GM19468 (cell line): ENCODE results near the gene MCTS1.
"Not testable (repeated sequence)": the region's sequence is repeated elsewhere in the genome, so short reads cannot be mapped to it uniquely, and the experiment has no call there.

ENCODE experiments used
- ATAC-seq: cut with Tn5 transposase; IDR thresholded peaks from one replicate; pipeline ENCODE4 v1.9.1; 2021; ENCODE audit warnings: mild to moderate bottlenecking, moderate library complexity, moderate number of reproducible peaks; ENCODE audit not compliant: unreplicated experiment; ENCODE audit errors: extremely low read depth

MCTS1 gene, protein sequence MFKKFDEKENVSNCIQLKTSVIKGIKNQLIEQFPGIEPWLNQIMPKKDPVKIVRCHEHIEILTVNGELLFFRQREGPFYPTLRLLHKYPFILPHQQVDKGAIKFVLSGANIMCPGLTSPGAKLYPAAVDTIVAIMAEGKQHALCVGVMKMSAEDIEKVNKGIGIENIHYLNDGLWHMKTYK

DNA sequence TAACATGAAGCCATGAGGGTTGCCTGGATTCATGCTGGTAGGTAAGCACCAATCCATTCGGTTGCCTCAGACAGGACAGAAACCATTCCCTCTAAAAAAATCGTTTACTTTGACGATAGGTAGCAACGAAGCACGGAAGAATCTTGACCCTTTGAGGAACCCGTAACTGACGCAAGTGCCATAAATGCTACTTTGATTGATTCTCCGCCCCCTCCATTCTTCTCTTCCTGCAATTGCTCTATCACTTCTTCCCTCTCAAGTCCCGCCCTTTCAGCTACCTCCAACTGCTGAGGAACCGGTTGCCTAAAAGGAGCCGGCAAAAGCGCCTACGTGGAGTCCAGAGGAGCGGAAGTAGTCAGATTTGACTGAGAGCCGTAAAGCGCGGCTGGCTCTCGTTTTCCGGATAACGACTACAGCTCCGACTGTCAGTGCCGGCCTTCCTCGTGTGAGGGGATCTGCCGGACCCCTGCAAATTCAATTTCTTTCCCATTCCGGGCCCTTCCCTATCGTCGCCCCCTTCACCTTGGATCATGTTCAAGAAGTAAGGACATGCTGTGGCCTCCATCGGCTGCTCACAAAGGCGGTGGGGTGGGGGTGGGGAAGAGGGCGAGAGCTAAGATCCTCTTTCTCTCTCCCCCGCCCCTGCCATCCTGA lies at the start of gene MCTS1:
Gene MCTS1 (plus strand): TSS at position 395 of the 654 bp plus-strand sequence. CDS start 136 bp downstream, at position 531.
- ATAC-seq, result peak; percentile 60

DNA sequence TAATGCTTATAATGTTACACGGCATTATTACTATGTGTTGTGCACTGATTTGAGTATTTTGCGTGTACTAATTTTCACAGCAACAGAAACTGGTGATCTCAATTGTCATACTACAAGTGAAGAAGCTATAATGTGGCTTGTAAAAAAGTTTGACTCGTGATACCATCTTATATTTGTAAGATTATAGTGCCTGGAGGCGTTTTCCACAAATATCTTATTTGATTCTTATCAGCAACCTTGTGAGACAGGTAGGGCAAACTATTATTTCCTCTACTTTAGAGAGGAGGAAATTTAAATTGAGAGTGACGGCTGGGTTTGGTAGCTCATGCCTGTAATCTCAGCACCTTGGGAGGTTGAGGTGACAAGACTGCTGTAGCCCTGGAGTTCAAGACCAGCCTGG lies 47.6 kb upstream of the MCTS1 start:
- no peak for ATAC-seq

DNA sequence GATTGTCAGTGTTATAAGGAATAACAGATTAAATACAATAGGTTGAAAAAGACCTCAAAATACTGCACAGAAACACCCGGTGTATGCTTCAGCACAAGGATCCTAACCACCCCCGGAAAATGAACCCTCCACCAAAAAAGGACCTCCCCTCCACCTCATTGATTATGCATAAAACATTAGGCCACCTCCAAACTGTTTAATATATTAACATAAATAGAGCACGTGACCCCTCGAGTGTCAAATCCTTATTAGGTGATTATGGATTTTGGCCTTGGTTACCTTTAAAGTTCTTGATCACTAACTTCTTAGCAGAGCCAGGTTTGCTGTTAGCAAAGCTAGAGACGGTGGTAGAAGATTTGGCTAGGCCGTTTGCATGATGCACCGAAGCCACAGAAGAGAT lies 44.1 kb upstream of the MCTS1 start:
- no peak for ATAC-seq

GRCh38 chrX:120560405-120560841 lies 43.5 kb upstream of the MCTS1 start:
- no peak for ATAC-seq

GRCh38 chrX:120560842-120561633 lies 42.9 kb upstream of the MCTS1 start, which contains the start of gene CUL4B:
TSS of gene CUL4B (minus strand) at chrX:120560962. CDS start at chrX:120560638, 324 bp downstream.
- no peak for ATAC-seq

- ATAC-seq, result no peak
These were observed 42.0 kb upstream of the MCTS1 start for GRCh38 chrX:120561634-120562568.

- ATAC-seq, result no peak
These were observed 41.4 kb upstream of the MCTS1 start for GRCh38 chrX:120562569-120562926.

DNA sequence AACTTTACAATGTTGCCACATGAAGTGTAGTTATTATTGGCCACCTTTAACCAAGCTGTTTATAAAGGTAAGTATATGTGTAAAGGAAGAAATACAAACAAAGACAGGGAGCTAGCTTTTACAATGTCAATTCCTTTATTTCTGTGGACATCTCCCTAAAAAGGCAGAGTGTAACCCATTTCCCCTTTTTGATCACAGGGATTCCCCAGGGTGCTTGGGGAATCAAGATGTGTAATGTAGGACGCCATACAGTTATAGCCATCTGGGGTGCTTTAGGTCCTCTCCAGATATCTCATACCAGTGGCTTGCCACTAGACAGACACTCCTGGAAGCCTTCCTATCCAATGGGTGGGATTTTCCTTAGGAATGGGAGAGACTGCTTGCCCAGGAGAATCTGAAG lies 39.0 kb upstream of the MCTS1 start:
- no peak for ATAC-seq

- no peak for ATAC-seq
These were observed 37.1 kb upstream of the MCTS1 start for GRCh38 chrX:120566817-120567216.

DNA sequence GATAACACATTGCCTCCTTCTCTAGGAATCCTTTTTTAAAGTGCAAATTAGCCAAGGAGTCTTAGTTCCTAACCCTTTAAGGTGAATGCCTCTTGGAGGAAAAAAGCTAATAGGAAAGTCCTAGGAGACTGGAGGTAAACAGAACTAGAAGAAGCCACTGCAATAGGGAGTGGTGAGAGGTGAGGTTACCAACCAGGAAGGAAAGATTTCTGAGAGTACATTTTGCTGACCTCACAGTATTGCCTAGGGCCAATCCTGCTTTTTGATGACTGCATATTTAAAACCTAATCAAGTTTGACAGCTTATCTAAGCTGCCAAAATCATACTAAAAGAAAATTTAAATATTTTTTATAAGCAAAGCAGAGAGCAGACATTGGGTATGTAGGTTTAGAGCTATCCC lies 35.9 kb upstream of the MCTS1 start:
- no peak for ATAC-seq

DNA sequence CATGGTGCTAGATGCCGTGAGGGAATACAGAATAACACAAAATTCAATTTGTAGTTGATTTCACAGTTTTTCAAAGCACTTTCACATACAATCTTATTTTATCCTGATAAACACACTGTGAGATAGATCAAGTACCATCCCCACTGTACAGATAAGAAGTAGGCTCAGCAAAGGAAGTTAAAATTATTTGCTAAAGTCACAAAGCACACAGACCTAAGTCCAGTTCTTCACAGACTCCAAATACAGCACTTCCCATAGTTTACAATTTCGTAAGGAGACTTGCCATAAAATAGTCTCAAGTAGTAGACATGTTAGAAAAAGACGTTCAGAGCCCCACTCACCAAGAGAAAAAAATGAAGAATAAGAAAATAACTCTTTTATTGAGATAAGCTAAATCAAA lies 35.3 kb upstream of the MCTS1 start:
- ATAC-seq, result no peak

DNA sequence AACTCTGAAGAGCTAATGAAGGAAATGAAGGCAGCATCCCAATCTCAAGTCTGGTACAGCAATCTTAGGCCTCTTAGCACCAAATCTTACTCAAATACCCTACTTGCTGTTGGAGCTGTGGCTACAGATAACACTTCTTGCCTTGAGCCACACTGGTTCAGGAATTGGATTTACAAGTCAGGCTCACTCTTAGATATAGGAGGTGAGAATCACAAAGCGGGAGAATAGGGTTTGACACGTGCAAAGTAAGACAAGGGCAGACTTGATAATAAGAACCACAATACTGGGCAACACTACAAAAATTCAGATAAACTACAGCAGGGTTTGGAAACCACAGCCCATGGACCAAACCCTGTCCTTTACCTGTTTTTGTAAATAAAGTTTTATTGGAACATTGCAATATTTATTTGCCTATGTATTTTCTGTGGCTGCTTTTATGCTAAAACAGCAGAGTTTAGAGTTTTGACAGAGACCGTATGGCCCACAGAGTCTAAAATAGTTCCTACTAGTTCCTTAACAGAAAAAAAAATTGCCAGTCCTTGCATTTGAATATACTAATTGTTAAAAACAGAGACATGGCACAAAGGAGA lies 33.8 kb upstream of the MCTS1 start:
- ATAC-seq, result no peak

GRCh38 chrX:120573806-120574205 lies 30.1 kb upstream of the MCTS1 start:
- ATAC-seq, result not testable (repeated sequence)

DNA sequence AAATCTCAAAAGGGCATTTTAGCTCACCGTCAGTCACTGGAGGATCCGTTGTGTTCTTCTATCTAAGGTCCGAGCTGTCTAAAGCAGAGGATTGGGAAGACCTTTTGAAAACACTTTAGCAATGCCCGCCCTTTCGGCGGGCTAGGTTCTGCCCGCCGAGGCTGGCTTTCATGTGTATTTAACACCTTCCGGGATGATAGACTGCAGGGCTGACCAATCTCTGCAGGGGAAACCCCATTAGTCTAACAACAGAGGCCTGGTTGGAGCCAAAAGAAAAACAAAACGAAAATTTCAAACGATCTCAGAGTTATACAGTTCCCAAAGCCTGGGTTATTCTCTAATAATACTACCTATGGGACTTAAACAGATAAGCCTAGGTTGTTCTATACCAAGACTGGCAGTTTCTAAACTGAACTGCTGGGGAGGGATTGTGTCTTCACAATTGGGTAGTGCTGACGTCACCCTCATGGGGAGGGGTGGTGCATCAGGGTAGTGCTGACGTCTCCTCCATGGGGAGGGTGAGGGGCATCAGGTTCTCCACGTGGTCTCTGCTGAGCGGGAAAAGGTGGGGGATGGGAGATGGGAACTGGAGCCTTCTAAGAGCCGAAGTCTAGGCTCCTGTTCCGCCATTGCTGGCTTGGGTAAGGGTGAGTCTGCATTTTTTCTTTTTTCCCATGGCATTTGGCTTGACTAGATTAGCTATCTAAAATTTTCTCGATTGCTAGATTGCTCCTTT lies 28.4 kb upstream of the MCTS1 start:
- no peak for ATAC-seq

DNA sequence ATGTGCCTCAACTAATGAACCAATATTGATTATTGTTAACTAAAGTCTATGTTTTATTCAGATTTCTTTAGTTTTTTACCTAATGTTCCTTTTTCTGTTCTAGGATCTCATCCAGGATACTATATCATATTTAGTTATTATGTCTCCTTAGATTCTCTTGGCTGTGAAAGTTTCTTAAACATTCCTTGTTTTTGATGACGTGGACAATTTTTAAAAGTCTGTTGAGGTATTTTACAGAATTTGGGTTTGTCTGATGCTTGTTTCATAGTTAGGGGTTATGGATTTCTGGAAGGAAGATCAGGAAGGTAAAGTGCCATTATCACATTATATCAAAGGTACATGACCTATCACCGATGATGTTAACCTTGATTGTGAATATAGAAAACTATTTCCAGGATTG lies 18.2 kb upstream of the MCTS1 start:
- ATAC-seq, result no peak

- ATAC-seq, result no peak
These were observed 471 bp downstream of the MCTS1 start for GRCh38 chrX:120604361-120604782.

- no peak for ATAC-seq
These were observed 8.2 kb downstream of the MCTS1 start for GRCh38 chrX:120612086-120612485.

GRCh38 chrX:120614816-120615215 lies 10.9 kb downstream of the MCTS1 start:
- ATAC-seq, result no peak

- ATAC-seq, result no peak
These were observed 14.2 kb downstream of the MCTS1 start for GRCh38 chrX:120617996-120618630.
